Gastroesophageal sphincter (tissue), 3 donors: ENCODE measurements around the gene SOCS2.

ENCODE experiments used
- CTCF ChIP-seq, 4 experiments: fragments of 200-600 bp in 2 of 4; fragments of 450-650 bp in 2 of 4; sonication (generic) in 1 of 4; IDR thresholded peaks; one replicate each; pipeline ENCODE4 v1.5.1; 2017 to 2019; ENCODE audit warnings: antibody characterized with exemption in 4 of 4, mild to moderate bottlenecking in 2 of 4, moderate library complexity in 2 of 4
- EP300 ChIP-seq: sonication (generic); formaldehyde crosslinking; IDR thresholded peaks from one replicate; pipeline ENCODE4 v1.6.1; 2017; ENCODE audit warnings: antibody characterized with exemption, mild to moderate bottlenecking
- POLR2A ChIP-seq, 2 donors: fragments of 450-650 bp; IDR thresholded peaks; one replicate each; pipeline ENCODE4 v1.6.1; 2017; ENCODE audit warnings: antibody characterized with exemption in 2 of 2, mild to moderate bottlenecking in 2 of 2, moderate library complexity in 1 of 2
- POLR2AphosphoS5 ChIP-seq: sonication (generic); formaldehyde crosslinking; IDR thresholded peaks from one replicate; pipeline ENCODE4 v1.6.1; 2017; ENCODE audit warnings: antibody characterized with exemption

GRCh38 chr12:93526786-93527428, 45.6 kb upstream of the SOCS2 start:
- no peak for TF ChIP-seq POLR2AphosphoS5
- no peak for TF ChIP-seq EP300
- no peak for TF ChIP-seq CTCF (IDR thresholded peaks at IDR 0.05)
- no peak for TF ChIP-seq POLR2A (IDR thresholded peaks at IDR 0.05)
